Choroid plexus epithelial cell (primary cell): Measurements from ENCODE around the gene GPHB5.
"Not testable (repeated sequence)": the region's sequence is repeated elsewhere in the genome, so short reads cannot be mapped to it uniquely, and the experiment has no call there.

ENCODE experiments used
- DNase-seq: peaks from one replicate; pipeline ENCODE4 v3.0.0-alpha.2; 2010; ENCODE audit warnings: low read depth
- H3K4me3 ChIP-seq: 2 replicates; pipeline ENCODE4 v1.5.1; 2011; ENCODE audit warnings: low read depth, mild to moderate bottlenecking, control low read depth, low read length, moderate library complexity
- TF ChIP-seq, protein P1 (sequence below): conservative IDR thresholded peaks from 2 replicates; pipeline ENCODE4 v1.5.1; 2011; ENCODE audit warnings: low read depth, mild to moderate bottlenecking, control low read depth, inconsistent platforms, low read length, moderate library complexity

GPHB5 gene

DNA sequence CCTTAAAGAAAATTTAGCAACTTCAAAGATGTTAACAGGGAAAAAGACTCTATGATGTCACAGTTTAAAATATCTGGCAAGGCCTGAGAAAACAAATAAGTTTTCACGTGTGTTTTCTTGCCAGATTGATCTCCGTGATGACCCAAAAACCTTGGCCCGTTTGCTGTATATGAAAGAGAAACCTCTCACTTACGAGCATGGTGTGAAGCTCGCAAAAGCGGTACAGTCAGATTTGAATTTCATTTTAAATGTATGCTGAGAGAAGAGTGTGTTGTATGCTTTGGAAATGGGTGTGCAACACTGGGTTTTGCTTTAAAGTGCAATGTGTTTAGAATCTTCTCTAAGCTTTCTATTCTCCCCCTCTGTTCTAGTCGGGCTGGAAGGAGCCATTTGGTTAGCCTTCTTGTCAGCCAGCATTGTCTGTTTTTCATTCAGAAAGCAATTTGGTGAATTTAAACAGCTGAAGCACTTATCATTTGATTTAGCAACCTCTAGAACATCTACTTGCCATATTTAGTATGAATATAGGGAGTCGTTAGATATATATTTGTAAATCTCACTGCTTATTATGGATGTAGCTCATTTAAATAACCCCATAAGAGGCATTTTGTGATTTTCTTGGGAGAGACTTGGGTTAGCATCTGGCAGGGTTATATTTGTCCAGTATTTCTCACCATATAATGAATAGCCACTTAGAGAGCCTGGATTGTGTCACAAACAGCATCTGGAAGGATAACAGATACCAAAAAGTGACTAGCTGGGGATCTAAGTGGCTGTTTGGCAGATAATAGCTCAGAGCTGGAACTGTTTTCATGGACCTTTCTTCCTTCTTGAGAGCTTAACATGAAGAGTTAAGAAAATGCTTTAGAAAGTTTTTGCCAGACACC, 35.5 kb downstream of the GPHB5 start:
- H3K4me3 ChIP-seq: no peak overlapping the region
- TF ChIP-seq, protein P1, sequence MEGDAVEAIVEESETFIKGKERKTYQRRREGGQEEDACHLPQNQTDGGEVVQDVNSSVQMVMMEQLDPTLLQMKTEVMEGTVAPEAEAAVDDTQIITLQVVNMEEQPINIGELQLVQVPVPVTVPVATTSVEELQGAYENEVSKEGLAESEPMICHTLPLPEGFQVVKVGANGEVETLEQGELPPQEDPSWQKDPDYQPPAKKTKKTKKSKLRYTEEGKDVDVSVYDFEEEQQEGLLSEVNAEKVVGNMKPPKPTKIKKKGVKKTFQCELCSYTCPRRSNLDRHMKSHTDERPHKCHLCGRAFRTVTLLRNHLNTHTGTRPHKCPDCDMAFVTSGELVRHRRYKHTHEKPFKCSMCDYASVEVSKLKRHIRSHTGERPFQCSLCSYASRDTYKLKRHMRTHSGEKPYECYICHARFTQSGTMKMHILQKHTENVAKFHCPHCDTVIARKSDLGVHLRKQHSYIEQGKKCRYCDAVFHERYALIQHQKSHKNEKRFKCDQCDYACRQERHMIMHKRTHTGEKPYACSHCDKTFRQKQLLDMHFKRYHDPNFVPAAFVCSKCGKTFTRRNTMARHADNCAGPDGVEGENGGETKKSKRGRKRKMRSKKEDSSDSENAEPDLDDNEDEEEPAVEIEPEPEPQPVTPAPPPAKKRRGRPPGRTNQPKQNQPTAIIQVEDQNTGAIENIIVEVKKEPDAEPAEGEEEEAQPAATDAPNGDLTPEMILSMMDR: no peak
- DNase-seq: no peak

DNA sequence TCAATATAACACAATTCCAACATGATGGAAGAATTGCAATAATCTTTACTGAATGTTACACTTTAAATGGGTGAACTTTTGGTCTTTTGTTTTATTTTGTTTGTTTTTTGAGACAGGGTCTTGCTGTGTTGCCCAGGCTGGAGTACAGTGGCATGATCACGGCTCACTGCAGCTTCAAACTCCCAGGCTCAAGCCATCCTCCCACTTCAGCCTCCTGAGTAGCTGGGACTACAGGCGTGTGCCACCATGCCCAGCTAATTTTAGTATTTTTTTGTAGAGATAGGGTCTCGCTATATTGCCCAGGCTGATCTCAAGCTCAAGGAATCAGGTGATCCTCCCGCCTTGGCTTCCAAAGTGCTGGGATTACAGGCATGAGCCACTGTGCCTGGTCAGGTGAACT, 38.8 kb downstream of the GPHB5 start:
- not testable (repeated sequence) for H3K4me3 ChIP-seq, DNase-seq

DNA sequence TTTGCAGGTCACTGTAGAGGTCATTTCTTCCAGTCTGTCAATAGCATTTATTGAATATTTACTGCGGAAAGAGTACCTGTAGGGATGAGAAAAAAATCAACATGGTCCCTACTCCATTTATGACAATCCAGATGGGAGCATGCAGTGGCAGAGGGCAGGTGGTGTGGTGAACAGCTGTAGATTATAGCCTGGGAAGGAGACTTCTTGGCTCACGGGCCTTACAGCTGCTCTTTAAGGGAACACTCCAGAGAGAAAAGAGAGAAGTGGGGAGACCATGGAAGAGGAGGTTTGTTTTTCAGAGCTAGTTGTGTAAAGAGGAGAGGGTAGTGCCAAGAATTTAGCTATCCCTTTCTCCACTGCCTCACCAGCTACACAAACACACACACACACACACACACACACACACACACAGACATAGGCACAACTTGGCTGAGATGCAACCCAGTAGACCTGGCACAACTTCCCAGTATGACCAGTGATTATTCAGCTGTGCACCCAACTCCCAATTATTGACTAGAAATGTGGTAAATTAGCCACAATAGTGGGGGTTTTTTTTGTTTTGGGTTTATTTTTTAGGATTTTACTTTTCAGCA, 41.0 kb downstream of the GPHB5 start:
- no peak overlapping the region for H3K4me3 ChIP-seq
- DNase-seq: no peak
- TF ChIP-seq, protein P1: no peak

DNA sequence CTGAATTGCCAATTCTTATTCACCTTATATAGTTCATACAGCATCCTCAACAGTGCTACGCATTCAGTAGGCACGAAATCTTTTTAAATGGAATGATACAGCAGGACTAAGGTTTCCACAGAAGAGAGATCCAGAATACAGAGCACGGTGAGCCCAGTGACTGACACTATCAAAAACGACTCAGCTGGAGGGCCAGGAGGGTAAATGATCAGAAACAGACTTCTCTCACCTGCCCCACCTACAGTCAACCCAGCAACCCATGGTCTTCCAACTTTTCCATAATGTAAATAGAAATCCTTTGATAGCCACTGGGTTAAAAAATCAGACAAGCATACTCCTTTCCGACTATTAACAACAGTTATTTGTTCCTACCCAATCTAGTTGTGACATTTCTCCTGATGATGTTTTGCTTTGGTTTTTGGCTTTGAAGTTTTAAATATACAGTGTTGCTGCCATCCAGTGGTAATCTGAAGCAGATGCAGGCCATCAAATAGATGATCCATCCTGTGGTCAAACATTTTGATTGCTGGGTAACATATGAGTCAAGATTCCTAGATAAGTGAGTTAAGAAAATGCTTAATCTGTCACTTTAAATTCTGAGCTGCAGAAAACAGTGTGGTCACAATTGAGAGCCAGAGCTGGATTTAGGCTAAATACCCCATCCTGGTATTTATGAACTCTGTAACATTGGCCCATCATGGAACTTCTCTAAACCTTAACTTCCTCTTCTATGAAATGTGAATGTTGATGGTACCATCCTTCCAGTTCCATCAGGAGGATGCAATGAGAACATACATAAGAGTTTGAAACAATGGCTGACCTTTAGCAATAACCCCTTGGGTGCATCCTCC, 42.0 kb downstream of the GPHB5 start:
- TF ChIP-seq, protein P1: peak; percentile 81
- peak; percentile 76 for DNase-seq
- H3K4me3 ChIP-seq: no peak overlapping the region

DNA sequence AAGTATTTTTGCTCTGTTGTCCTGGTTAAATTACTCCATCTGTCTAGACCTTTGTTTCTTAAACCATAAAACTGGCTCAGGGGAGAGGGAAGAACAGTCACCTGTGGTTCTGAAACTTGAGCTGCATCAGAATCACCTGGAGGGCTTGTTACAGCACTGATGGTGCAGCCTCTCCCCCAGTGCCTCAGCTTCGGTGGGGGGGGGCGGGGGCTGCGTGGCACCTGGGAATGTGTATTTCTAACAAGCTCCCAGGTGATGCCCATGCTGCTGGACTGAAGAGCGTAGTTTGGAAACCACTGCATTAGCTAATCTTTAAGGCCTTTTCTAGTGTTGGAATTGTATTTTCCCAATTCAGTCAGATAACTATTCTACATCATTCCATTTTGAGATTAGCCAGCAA, 42.7 kb downstream of the GPHB5 start:
- no peak overlapping the region for H3K4me3 ChIP-seq
- DNase-seq: no peak
- TF ChIP-seq, protein P1: no peak

DNA sequence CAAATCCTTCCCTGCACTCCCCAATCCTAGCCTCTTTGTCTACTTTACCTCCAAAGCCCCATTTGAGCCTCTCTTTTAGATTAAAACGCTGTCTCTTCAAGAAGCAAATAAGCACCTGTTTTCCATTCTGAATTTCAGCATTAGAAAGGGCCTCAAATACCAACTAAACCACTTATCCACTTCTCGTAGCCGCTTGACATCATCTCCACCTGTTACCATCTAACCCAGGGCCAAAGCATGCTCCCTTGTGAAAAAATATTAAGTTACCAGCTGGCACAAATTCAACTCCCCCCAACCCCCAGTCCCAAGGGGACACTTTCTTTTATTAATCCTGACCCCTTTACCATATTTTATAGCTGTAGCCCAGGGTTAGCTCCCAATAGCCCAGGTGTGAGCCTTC, 43.1 kb downstream of the GPHB5 start:
- TF ChIP-seq, protein P1: no peak
- no peak for DNase-seq

More for the DNA sequence above, 43.1 kb downstream of the GPHB5 start:
- H3K4me3 ChIP-seq: no peak overlapping the region
